ENCODE results near the gene MAP3K7CL. TPM values are rescaled to one million over a fixed set of nuclear protein-coding genes. Genes with fewer than 3 reads are reported as not detected.
"Not testable (repeated sequence)": the region's sequence is repeated elsewhere in the genome, so short reads cannot be mapped to it uniquely, and the experiment has no call there.

The MAP3K7CL gene
- total and polyA plus RNA-seq, 2 of the 8 experiments (the other 6 are each of a cell fraction or from before 2014, with no cell fraction given) = not detected

DNA sequence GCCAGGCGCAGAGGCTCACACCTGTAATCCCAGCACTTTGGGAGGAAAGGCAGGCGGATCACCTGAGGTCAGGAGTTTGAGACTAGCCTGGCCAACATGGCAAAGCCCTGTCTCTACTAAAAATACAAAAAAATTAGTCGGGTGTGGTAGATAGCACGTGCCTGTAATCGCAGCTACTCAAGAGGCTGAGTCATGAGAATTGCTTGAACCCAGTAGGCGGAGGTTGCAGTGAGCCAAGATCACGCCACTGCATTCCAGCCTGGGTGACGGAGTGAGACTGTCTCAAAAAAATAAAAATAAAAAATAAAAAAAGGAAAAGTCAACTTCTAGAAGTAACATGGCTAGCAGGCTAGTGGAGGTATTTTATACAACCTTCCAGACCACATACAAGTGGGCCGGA lies 32.4 kb downstream of the MAP3K7CL start:
- FAIRE-seq; DNase-seq (ENCODE audit: low read depth in 1 of 2, low spot score in 2 of 2); H3K36me3 ChIP-seq (ENCODE audit: control insufficient read depth in 2 of 4, insufficient read depth in 4 of 4, low read length in 3 of 4); H2BK120ac ChIP-seq (replicated peaks; ENCODE audit: low read depth, low read length); H3K23me2 ChIP-seq (ENCODE audit: low read depth, low read length); H3K79me1 ChIP-seq (ENCODE audit: low read depth, low read length); H4K5ac ChIP-seq (ENCODE audit: insufficient read length, low read depth, low read length); H3K56ac ChIP-seq (replicated peaks; ENCODE audit: insufficient read length, low read depth, low read length); H3K4me3 ChIP-seq (ENCODE audit: extremely low read depth in 1 of 4, insufficient read depth in 2 of 4, low read depth in 3 of 4, low read length in 4 of 4); H2BK15ac ChIP-seq (ENCODE audit: low read length); H2BK20ac ChIP-seq (ENCODE audit: low read length); H3K9ac ChIP-seq (replicated peaks in 1 of 4; ENCODE audit: extremely low read depth in 1 of 4, low read depth in 3 of 4, low read length in 3 of 4); H2AK5ac ChIP-seq (ENCODE audit: low read depth, low read length); H4K91ac ChIP-seq (replicated peaks; ENCODE audit: insufficient read length, low read length); H3K4me1 ChIP-seq (replicated peaks in 1 of 4; ENCODE audit: control insufficient read depth in 3 of 4, insufficient read depth in 4 of 4, low read length in 3 of 4); H3K18ac ChIP-seq (ENCODE audit: extremely low read depth, low read length); H3K9me3 ChIP-seq (ENCODE audit: insufficient read depth in 2 of 2, low read depth in 1 of 2, low read length in 1 of 2); H2BK5ac ChIP-seq (ENCODE audit: low read depth, low read length); H3K14ac ChIP-seq (ENCODE audit: insufficient read length); H3K23ac ChIP-seq (ENCODE audit: insufficient read length); POLR2A ChIA-PET (ENCODE audit: partially characterized antibody); H3K4ac ChIP-seq (replicated peaks; ENCODE audit: insufficient read length, low read depth, low read length); H3K27ac ChIP-seq (ENCODE audit: low read depth, low read length); H3K4me2 ChIP-seq (ENCODE audit: insufficient read depth in 1 of 2, low read depth in 2 of 2, low read length in 2 of 2); H2BK12ac ChIP-seq (ENCODE audit: low read depth, low read length); H4K20me1 ChIP-seq (replicated peaks in 1 of 2; ENCODE audit: control insufficient read depth in 1 of 2, insufficient read depth in 2 of 2, low read length in 2 of 2); H2AFZ ChIP-seq (ENCODE audit: low read length); H3K27me3 ChIP-seq (replicated peaks in 1 of 4; ENCODE audit: control insufficient read depth in 3 of 4, extremely low read depth in 1 of 4, insufficient read depth in 3 of 4, low read length in 3 of 4); H3K79me2 ChIP-seq (ENCODE audit: control insufficient read depth in 1 of 2, insufficient read depth in 2 of 2, low read length in 2 of 2); H4K8ac ChIP-seq (ENCODE audit: extremely low read depth, insufficient read depth, low read length): not testable (repeated sequence)
- 86% methylated on average over 9 of the region's 9 CpGs; no CpG with 5 or more reads in 1 of the 2 experiments for WGBS, 2 experiments (ENCODE audit: extremely low coverage in 1 of 2, insufficient coverage in 1 of 2, insufficient read length in 1 of 2, insufficient replicate concordance in 2 of 2, low coverage in 1 of 2, low lambda C conversion rate in 2 of 2, missing lambda C conversion rate in 1 of 2)
- CTCF ChIA-PET (ENCODE audit: partially characterized antibody) = interaction anchor here (1.0 to 2.0 kb wide), 5 partner anchors 89 to 209 kb away, joined by 3 to 9 read pairs (median 4); partner anchors contain the start of gene CCT8
